Measurements from ENCODE around the gene ZNF107. TPM values are rescaled to one million over a fixed set of nuclear protein-coding genes. Genes with fewer than 3 reads are reported as not detected.

Gene ZNF107
- total and polyA plus RNA-seq, 12 donors, result 2.3 to 16.5 (median 10.0) TPM

DNA sequence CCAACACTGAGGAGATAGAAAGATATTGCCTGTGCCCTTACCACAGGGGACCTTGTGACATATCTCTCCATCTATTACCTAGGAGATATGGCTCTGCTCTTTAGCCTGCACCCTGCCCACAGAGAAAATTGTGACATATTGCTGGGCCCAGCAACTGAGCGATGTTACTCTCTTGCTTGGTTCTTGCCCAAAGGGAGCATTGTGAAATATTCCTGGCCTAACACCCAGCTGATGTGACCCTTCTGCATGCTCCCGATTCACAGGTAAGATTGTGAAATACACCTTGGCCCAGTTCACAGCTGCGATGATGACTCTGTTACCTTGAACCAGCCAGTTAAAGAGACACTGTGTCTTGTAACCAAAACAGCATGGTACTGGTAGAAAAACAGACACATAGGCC is 37.2 kb upstream of the ZNF107 start:
- Histone ChIP-seq H3K36me3 (replicated peaks in 1 of 2) (no peaks in the 10 kb centered on the region), H3K27me3 (no peaks in the 10 kb centered on the region), H3K4me1 (replicated peaks in 1 of 2) (no peaks in the 10 kb centered on the region), H3K27ac (no peak overlapping the region), H3K4me3 (no peak overlapping the region), H3K9me3 (replicated peaks in 1 of 3) (no peaks in the 10 kb centered on the region)
- intact Hi-C loops (cut with DNase I), result no loop called here
- DNase-seq, result no peak
- TF ChIP-seq POLR2A (IDR thresholded peaks at IDR 0.05), result no peak
- 61 to 62% (median 61%) methylated on average over 3 of the region's 3 CpGs for WGBS, 4 donors

DNA sequence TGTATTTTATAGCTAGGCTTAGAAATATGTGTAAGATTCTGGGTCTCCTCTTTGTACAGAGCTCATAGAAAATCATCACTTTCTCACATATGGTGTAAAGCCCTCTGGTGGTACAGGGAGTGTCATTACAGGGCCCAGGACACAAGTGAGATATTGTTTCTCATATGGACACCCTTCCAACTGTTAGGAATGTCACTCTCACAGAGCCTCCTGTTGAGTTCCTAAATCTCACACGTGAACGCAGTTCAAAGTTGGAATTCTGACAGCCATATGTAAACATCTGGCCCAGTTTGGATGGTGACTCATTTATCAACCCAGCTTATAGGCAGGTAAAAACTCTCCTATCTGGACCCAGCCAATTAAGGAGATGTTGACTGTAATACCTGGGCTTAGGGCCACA is 35.4 kb upstream of the ZNF107 start:
- H3K4me1 ChIP-seq (replicated peaks in 1 of 2), result no peaks in the 10 kb centered on the region
- 25 to 53% (median 46%) methylated on average over 2 of the region's 2 CpGs for WGBS, 4 donors
- intact Hi-C loops (cut with DNase I), result no loop called here
- H3K9me3 ChIP-seq (replicated peaks in 1 of 3), result no peaks in the 10 kb centered on the region
- H3K36me3 ChIP-seq (replicated peaks in 1 of 2), result no peaks in the 10 kb centered on the region
- H3K27ac ChIP-seq, result no peak overlapping the region
- DNase-seq, result peak in 1 of 7 donors; percentile 21
- H3K27me3 ChIP-seq, result no peaks in the 10 kb centered on the region
- no peak for TF ChIP-seq POLR2A (IDR thresholded peaks at IDR 0.05)
- TF ChIP-seq, protein P1, sequence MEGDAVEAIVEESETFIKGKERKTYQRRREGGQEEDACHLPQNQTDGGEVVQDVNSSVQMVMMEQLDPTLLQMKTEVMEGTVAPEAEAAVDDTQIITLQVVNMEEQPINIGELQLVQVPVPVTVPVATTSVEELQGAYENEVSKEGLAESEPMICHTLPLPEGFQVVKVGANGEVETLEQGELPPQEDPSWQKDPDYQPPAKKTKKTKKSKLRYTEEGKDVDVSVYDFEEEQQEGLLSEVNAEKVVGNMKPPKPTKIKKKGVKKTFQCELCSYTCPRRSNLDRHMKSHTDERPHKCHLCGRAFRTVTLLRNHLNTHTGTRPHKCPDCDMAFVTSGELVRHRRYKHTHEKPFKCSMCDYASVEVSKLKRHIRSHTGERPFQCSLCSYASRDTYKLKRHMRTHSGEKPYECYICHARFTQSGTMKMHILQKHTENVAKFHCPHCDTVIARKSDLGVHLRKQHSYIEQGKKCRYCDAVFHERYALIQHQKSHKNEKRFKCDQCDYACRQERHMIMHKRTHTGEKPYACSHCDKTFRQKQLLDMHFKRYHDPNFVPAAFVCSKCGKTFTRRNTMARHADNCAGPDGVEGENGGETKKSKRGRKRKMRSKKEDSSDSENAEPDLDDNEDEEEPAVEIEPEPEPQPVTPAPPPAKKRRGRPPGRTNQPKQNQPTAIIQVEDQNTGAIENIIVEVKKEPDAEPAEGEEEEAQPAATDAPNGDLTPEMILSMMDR (IDR thresholded peaks at IDR 0.05), result peak; percentile 30 to 52 (median 40)
- H3K4me3 ChIP-seq, result no peak overlapping the region

DNA sequence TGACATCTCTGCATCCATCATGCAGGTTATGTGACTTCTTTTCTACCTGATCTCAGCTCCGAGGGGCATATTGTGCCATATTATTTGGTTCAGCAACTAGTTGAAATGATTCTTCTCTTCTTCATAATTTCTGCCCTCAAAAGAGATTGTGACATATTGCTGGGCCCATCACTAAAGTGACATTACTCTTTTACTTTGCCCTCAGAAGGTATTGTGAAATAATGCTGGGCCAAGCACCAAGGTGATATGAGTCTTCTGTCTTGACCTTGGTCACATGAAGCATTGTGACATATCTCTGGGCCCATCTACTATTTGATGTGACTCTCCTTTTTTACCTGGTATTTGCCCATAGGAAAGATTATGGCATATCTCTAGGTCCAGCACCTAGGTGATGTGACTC is 33.9 kb upstream of the ZNF107 start:
- Histone ChIP-seq H3K9me3 (replicated peaks in 1 of 3) (no peaks in the 10 kb centered on the region), H3K4me3 (no peak overlapping the region), H3K27ac (no peak overlapping the region), H3K36me3 (replicated peaks in 1 of 2) (no peaks in the 10 kb centered on the region), H3K27me3 (no peaks in the 10 kb centered on the region), H3K4me1 (replicated peaks in 1 of 2) (no peaks in the 10 kb centered on the region)
- WGBS, 4 donors, result 67 to 92% (median 81%) methylated on average over 1 of the region's 1 CpG
- TF ChIP-seq, protein P1 (IDR thresholded peaks at IDR 0.05), result no peak
- intact Hi-C loops (cut with DNase I), result no loop called here
- DNase-seq, result no peak

DNA sequence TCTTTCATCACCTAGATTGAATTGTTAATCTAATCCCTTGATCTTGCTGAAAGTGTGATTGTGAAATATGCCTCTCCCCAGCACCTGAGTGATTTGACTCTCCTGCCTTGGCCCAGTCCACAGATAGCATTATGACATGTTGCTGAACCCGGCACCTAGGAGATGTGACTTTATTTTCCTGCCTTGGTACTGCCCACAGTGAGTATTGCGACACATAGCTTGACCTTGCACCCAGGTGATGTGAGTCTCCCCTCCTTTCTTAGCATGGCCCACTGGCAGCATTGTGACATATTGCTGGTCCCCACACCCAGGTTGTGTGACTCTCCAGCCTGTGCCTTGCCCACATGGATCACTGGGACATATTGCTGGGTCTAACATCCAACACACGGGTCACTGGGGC is 32.5 kb upstream of the ZNF107 start:
- no peak overlapping the region for H3K4me3 ChIP-seq
- no peak overlapping the region for H3K27ac ChIP-seq
- H3K4me1 ChIP-seq (replicated peaks in 1 of 2), result no peaks in the 10 kb centered on the region
- no peaks in the 10 kb centered on the region for H3K36me3 ChIP-seq (replicated peaks in 1 of 2)
- H3K9me3 ChIP-seq (replicated peaks in 1 of 3), result no peaks in the 10 kb centered on the region
- intact Hi-C loops (cut with DNase I), result no loop called here
- no peaks in the 10 kb centered on the region for H3K27me3 ChIP-seq
- DNase-seq, result no peak
- WGBS, 4 donors, result 63 to 89% (median 70%) methylated on average over 3 of the region's 3 CpGs
- TF ChIP-seq, protein P1 (IDR thresholded peaks at IDR 0.05), result no peak
- no peak for TF ChIP-seq POLR2A (IDR thresholded peaks at IDR 0.05)

DNA sequence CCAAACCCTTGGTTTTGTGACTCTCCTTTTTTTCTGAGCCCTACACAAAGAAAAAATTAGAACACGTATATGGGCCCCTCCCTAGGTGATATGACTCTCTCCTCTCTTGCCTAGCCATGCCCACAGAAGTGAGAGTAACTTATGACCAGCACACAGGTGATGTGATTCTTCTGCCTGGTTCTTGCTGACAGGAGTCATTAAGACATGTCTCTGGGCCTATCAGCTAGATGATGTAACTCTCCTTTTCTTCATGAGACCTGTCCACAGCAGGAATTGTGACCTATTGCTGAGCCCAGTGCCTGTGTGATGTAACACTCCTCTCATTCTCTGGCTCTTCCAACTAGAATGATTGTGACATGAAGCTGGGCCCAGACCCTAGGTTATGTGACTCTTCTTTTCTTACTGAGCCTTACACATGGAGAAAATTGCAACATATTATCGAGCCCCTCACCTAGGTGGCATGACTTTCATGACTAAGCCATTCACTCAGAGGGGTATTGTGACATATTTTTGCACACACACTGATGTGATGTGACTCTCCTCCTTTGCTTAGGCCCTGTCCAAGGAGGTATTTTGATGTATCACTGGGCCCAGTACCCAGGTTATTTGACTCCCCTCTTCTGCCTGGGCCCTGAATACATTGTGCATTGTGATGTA is 31.4 kb upstream of the ZNF107 start:
- no peak for TF ChIP-seq POLR2A (IDR thresholded peaks at IDR 0.05)
- TF ChIP-seq, protein P1 (IDR thresholded peaks at IDR 0.05), result no peak
- Histone ChIP-seq H3K9me3 (replicated peaks in 1 of 3) (no peaks in the 10 kb centered on the region), H3K27me3 (no peaks in the 10 kb centered on the region), H3K4me1 (replicated peaks in 1 of 2) (no peaks in the 10 kb centered on the region), H3K36me3 (replicated peaks in 1 of 2) (no peaks in the 10 kb centered on the region), H3K27ac (no peak overlapping the region), H3K4me3 (no peak overlapping the region)
- intact Hi-C loops (cut with DNase I), result no loop called here
- no peak for DNase-seq
- WGBS, 4 donors, result 45 to 100% (median 81%) methylated on average over 1 to 2 of the region's 2 CpGs

All from adrenal gland (tissue), 12 donors.